OCI-LY7 (cell line): ENCODE data around the gene CSPG4. TPM values are rescaled to one million over a fixed set of nuclear protein-coding genes. Genes with fewer than 3 reads are reported as not detected.

Source experiments
- BruUV-seq: library from RNA; stranded (reverse); fragments of 400-500 nt; replicated peaks from 2 replicates; lab custom pipeline; 2021; lab: Mats Ljungman, UMichigan
- CTCF ChIA-PET: fragments of 300-600 bp; sonication (Branson Sonifier 250); formaldehyde crosslinking; loops from one replicate; lab custom pipeline; 2022; ENCODE audit warnings: antibody characterized with exemption; ENCODE audit not compliant: unreplicated experiment; lab: Charles Lee
- POLR2A ChIA-PET: fragments of 300-600 bp; sonication (Branson Sonifier 250); formaldehyde crosslinking; loops from one replicate; lab custom pipeline; 2022; ENCODE audit warnings: antibody characterized with exemption; lab: Charles Lee
- DNase-seq: peaks from one replicate; pipeline ENCODE4 v3.0.0-alpha.2; 2015; ENCODE audit warnings: low spot score
- H2AFZ ChIP-seq: fragments of 200-600 bp; sonication (generic), shearing (Covaris generic); 2 replicates; pipeline ENCODE4 v1.6.1; 2014; ENCODE audit warnings: mild to moderate bottlenecking, antibody characterized with exemption, low read length, moderate library complexity
- H3K27ac ChIP-seq: fragments of 200-600 bp; sonication (generic); 2 replicates; pipeline ENCODE4 v1.5.1; 2014; ENCODE audit warnings: mixed run types, low read depth, mild to moderate bottlenecking, moderate library complexity, low read length, inconsistent platforms; ENCODE audit not compliant: poor library complexity, severe bottlenecking
- H3K36me3 ChIP-seq: fragments of 200-600 bp; sonication (generic); 2 replicates; pipeline ENCODE4 v1.6.1; 2014; ENCODE audit warnings: mild to moderate bottlenecking, antibody characterized with exemption, low read length, moderate library complexity, mixed read lengths; ENCODE audit not compliant: insufficient read depth
- H3K4me1 ChIP-seq: fragments of 200-600 bp; sonication (generic); 2 replicates; pipeline ENCODE4 v1.5.1; 2014; ENCODE audit warnings: mild to moderate bottlenecking, low read length; ENCODE audit not compliant: insufficient read depth, poor library complexity, severe bottlenecking
- H3K4me2 ChIP-seq: fragments of 200-600 bp; sonication (generic); 2 replicates; pipeline ENCODE4 v1.6.1; 2014; ENCODE audit warnings: mild to moderate bottlenecking, low read length
- H3K4me3 ChIP-seq: fragments of 200-600 bp; sonication (generic); 2 replicates; pipeline ENCODE4 v1.5.1; 2014; ENCODE audit warnings: mild to moderate bottlenecking, low read depth, low read length; ENCODE audit not compliant: poor library complexity, severe bottlenecking
- H3K79me2 ChIP-seq: fragments of 200-600 bp; sonication (generic); 2 replicates; pipeline ENCODE4 v1.6.1; 2016; ENCODE audit warnings: low read depth, mild to moderate bottlenecking, low read length, moderate library complexity, mixed read lengths; ENCODE audit not compliant: insufficient read depth
- H3K9me2 ChIP-seq: fragments of 200-600 bp; sonication (generic); 2 replicates; pipeline ENCODE4 v1.6.1; 2016; ENCODE audit warnings: mild to moderate bottlenecking, low read length, mixed read lengths; ENCODE audit not compliant: insufficient read depth
- H3K9me3 ChIP-seq: fragments of 200-600 bp; sonication (generic); 2 replicates; pipeline ENCODE4 v1.6.1; 2014; ENCODE audit warnings: mild to moderate bottlenecking, mixed run types, low read length, mixed read lengths
- H4K20me1 ChIP-seq: fragments of 200-600 bp; sonication (generic); 2 replicates; pipeline ENCODE4 v1.6.1; 2014; ENCODE audit warnings: mild to moderate bottlenecking, antibody characterized with exemption, low read length, moderate library complexity, mixed read lengths; ENCODE audit not compliant: insufficient read depth
- CTCF ChIP-seq: fragments of 200-600 bp; sonication (generic); conservative IDR thresholded peaks from 2 replicates; pipeline ENCODE4 v1.5.1; 2014; ENCODE audit warnings: mild to moderate bottlenecking, antibody characterized with exemption, low read length, moderate library complexity, mixed read lengths
- EZH2phosphoT487 ChIP-seq: fragments of 200-600 bp; sonication (generic); IDR thresholded peaks from 2 replicates; pipeline ENCODE4 v1.6.1; 2018; ENCODE audit warnings: low read depth, borderline replicate concordance, mild to moderate bottlenecking, mixed run types, antibody characterized with exemption, low read length, moderate library complexity, mixed read lengths
- intact Hi-C: fragments of 100-400 bp; cut with micrococcal nuclease; formaldehyde crosslinking; loops from one replicate; pipeline ENCODE4 v1.10.0; 2022; ENCODE audit not compliant: unreplicated experiment
- total RNA-seq, 2 experiments: library from RNA; depleted of rRNA in 1 of 2; stranded (reverse); fragments of >200 nt in 1 of 2; shearing (Covaris generic) in 1 of 2; gene quantifications; 2 replicates each; pipeline ENCODE4 v1.2.3, GENCODE V29; 2014 to 2022

Gene CSPG4
- total RNA-seq, 2 experiments from 2014 or later: not detected

GRCh38 chr15:75647370-75648155 is 65.1 kb downstream of the CSPG4 start, which contains the start of gene SNX33:
SNX33 (plus strand) TSS chr15:75647912; CDS start chr15:75649103, 1,191 bp downstream.
- TF ChIP-seq CTCF (peak; percentile 69), EZH2phosphoT487 (no peak)
- peak within 1 kb of the TSS; percentile 70 for H3K4me2 ChIP-seq
- DNase-seq: peak; percentile 13
- peaks cover 8% of the 10 kb centered on the region for H3K4me1 ChIP-seq
- H4K20me1 ChIP-seq: no peaks in the 10 kb centered on the region
- H3K4me3 ChIP-seq: peak within 1 kb of the TSS; percentile 67
- H2AFZ ChIP-seq: peak within 1 kb of the TSS; percentile 57; the same call in 1 of the 2 replicates
- BruUV-seq: no TSS peak
- H3K9me2 ChIP-seq: no peaks in the 10 kb centered on the region
- ChIA-PET POLR2A (no interaction called here), CTCF (no interaction called here)
- intact Hi-C loops: no loop called here
- H3K9me3 ChIP-seq: no peaks in the 10 kb centered on the region
- H3K36me3 ChIP-seq: no peaks in the 10 kb centered on the region
- no peak within 1 kb of the TSS for H3K27ac ChIP-seq
- H3K79me2 ChIP-seq: no peaks in the 10 kb centered on the region

- intact Hi-C loops: no loop called here
- POLR2A ChIA-PET: no interaction called here
- CTCF ChIA-PET: no interaction called here
Observed at GRCh38 chr15:75646944-75647364, 65.7 kb downstream of the CSPG4 start.

More at GRCh38 chr15:75646944-75647364, 65.7 kb downstream of the CSPG4 start:
- no peak for DNase-seq
- Histone ChIP-seq H3K36me3 (no peaks in the 10 kb centered on the region), H3K27ac (no peak overlapping the region), H3K9me3 (no peaks in the 10 kb centered on the region), H3K79me2 (no peaks in the 10 kb centered on the region), H4K20me1 (no peaks in the 10 kb centered on the region), H3K4me1 (peaks cover 12% of the 10 kb centered on the region), H2AFZ (no peak overlapping the region), H3K9me2 (no peaks in the 10 kb centered on the region), H3K4me3 (peak overlapping the region; percentile 67), H3K4me2 (peak overlapping the region; percentile 70)
- TF ChIP-seq CTCF (no peak), EZH2phosphoT487 (no peak)
- no TSS peak for BruUV-seq
